Testis (tissue), 3 donors: ENCODE measurements around the gene NFKB1. TPM values are rescaled to one million over a fixed set of nuclear protein-coding genes. Genes with fewer than 3 reads are reported as not detected.
"Not testable (repeated sequence)": the region's sequence is repeated elsewhere in the genome, so short reads cannot be mapped to it uniquely, and the experiment has no call there.

ENCODE experiments used
- DNase-seq: peaks from one replicate; pipeline ENCODE4 v3.0.0-alpha.2; 2019
- H3K27ac ChIP-seq, 2 donors: fragments of 200-600 bp; sonication (generic); one replicate each; pipeline ENCODE4 v1.5.1; 2019
- H3K27me3 ChIP-seq: fragments of 200-600 bp; sonication (generic); one replicate; pipeline ENCODE4 v1.5.1; 2019
- H3K36me3 ChIP-seq: fragments of 200-600 bp; sonication (generic); one replicate; pipeline ENCODE4 v1.5.1; 2017; ENCODE audit warnings: low read depth; ENCODE audit errors: missing control alignments
- H3K4me1 ChIP-seq: fragments of 200-600 bp; sonication (generic); one replicate; pipeline ENCODE4 v1.5.1; 2019
- H3K4me3 ChIP-seq, 2 donors: fragments of 200-600 bp; sonication (generic); one replicate each; pipeline ENCODE4 v1.5.1; 2017 to 2019
- H3K9me3 ChIP-seq: fragments of 200-600 bp; sonication (generic); one replicate; pipeline ENCODE4 v1.5.1; 2017
- CTCF ChIP-seq, 3 experiments: fragments of 450-650 bp in 2 of 3; fragments of 200-600 bp in 1 of 3; sonication (generic) in 1 of 3; IDR thresholded peaks; one replicate each; pipeline ENCODE4 v1.5.1; 2016 to 2019; ENCODE audit warnings: antibody characterized with exemption in 3 of 3, mild to moderate bottlenecking in 2 of 3, moderate library complexity in 1 of 3
- POLR2A ChIP-seq: fragments of 450-650 bp; IDR thresholded peaks from one replicate; pipeline ENCODE4 v1.6.1; 2017; ENCODE audit warnings: antibody characterized with exemption, mild to moderate bottlenecking, moderate library complexity
- WGBS, 2 donors: methylation state at CpG; one replicate each; pipeline ENCODE4 v1.1.5; 2018; 5-methylcytosine and 5-hydroxymethylcytosine counted together
- intact Hi-C: fragments of 100-400 bp; cut with DNase I; formaldehyde crosslinking; loops from one replicate; pipeline ENCODE4 v1.15.1; 2023; ENCODE audit warnings: low total_unique reads
- polyA plus RNA-seq: library from polyadenylated mRNA; stranded (reverse); fragments of 350-450 nt; fragmentation: Illumina TruSeq; extraction: RNeasy Lipid Tissue Mini Kit (QIAGEN cat#74804); gene quantifications from one replicate; pipeline ENCODE4 v1.2.3, GENCODE V29; 2014; ENCODE audit warnings: low read depth, low replicate concordance; ENCODE audit not compliant: insufficient read depth
- total RNA-seq, 2 donors: library from RNA; depleted of rRNA; stranded (reverse); fragments of >200 nt; gene quantifications; one replicate each; pipeline ENCODE4 v1.2.3, GENCODE V29; 2016

Gene NFKB1
- total and polyA plus RNA-seq, 3 donors from 2014 or later = 22.2 to 27.4 (median 24.6) TPM

- no peak overlapping the region for H3K27ac ChIP-seq
- 95 to 100% methylated on average over 2 to 17 of the region's 17 CpGs for WGBS, 2 donors
- intact Hi-C loops = no loop called here
- no peaks in the 10 kb centered on the region for H3K27me3 ChIP-seq
- TF ChIP-seq POLR2A (no peak), CTCF (IDR thresholded peaks at IDR 0.05) (no peak)
- no peaks in the 10 kb centered on the region for H3K9me3 ChIP-seq
- no peak overlapping the region for H3K4me3 ChIP-seq
- DNase-seq = no peak
- no peaks in the 10 kb centered on the region for H3K4me1 ChIP-seq
- H3K36me3 ChIP-seq = no peaks in the 10 kb centered on the region
These were observed 18.0 kb upstream of the NFKB1 start for GRCh38 chr4:102483120-102483519.

GRCh38 chr4:102483990-102484692 lies 17.0 kb upstream of the NFKB1 start:
- intact Hi-C loops, H3K9me3 ChIP-seq, H3K27me3 ChIP-seq, H3K4me1 ChIP-seq, H3K4me3 ChIP-seq, H3K27ac ChIP-seq, H3K36me3 ChIP-seq: not testable (repeated sequence)
- DNase-seq = peak; percentile 79
- WGBS, 2 donors = 71 to 74% methylated on average over 16 to 19 of the region's 19 CpGs

- WGBS, 2 donors = 73 to 81% methylated on average over 2 of the region's 2 CpGs
- H3K4me1 ChIP-seq = no peaks in the 10 kb centered on the region
- H3K27ac ChIP-seq = no peak overlapping the region
- H3K4me3 ChIP-seq = no peak overlapping the region
- H3K36me3 ChIP-seq = no peaks in the 10 kb centered on the region
- TF ChIP-seq POLR2A (no peak), CTCF (IDR thresholded peaks at IDR 0.05) (no peak)
- H3K27me3 ChIP-seq = no peaks in the 10 kb centered on the region
- no peaks in the 10 kb centered on the region for H3K9me3 ChIP-seq
- intact Hi-C loops = no loop called here
- DNase-seq = no peak
These were observed 8.5 kb upstream of the NFKB1 start for GRCh38 chr4:102492531-102493241.

DNA sequence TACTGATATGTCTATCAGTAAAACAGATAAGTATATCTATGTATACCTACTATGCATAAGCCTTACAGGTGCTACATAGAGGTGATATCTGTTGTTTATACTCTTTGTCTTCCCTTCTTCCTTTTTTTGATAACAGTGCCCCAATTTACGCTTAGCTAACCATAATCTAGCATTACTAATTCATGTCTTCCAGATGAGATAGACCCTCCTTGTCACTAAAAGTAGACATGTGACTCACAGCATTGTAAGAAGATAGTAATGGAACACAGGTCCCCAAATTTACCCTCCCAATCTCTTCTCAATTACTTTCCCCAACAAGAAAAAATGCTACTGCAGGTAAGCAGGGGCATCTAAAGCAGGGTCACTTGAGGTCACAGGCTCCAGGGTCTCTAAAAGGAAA lies 7.9 kb upstream of the NFKB1 start:
- H3K4me1 ChIP-seq = no peaks in the 10 kb centered on the region
- H3K36me3 ChIP-seq = no peaks in the 10 kb centered on the region
- H3K27ac ChIP-seq = no peak overlapping the region
- no peak for TF ChIP-seq POLR2A
- no peak for TF ChIP-seq CTCF (IDR thresholded peaks at IDR 0.05)
- no peaks in the 10 kb centered on the region for H3K27me3 ChIP-seq
- H3K9me3 ChIP-seq = no peaks in the 10 kb centered on the region
- WGBS, 2 donors = 93 to 97% methylated on average over 1 of the region's 1 CpG
- no peak overlapping the region for H3K4me3 ChIP-seq
- intact Hi-C loops = no loop called here
- no peak for DNase-seq

GRCh38 chr4:102493794-102494193 lies 7.4 kb upstream of the NFKB1 start:
- Histone ChIP-seq H3K27me3 (no peaks in the 10 kb centered on the region), H3K27ac (no peak overlapping the region)

More at GRCh38 chr4:102493794-102494193, 7.4 kb upstream of the NFKB1 start:
- Histone ChIP-seq H3K36me3 (no peaks in the 10 kb centered on the region), H3K4me1 (no peaks in the 10 kb centered on the region), H3K9me3 (no peaks in the 10 kb centered on the region), H3K4me3 (no peak overlapping the region)
- no peak for DNase-seq
- intact Hi-C loops = no loop called here
- no peak for TF ChIP-seq CTCF (IDR thresholded peaks at IDR 0.05)
- TF ChIP-seq POLR2A = no peak
- WGBS, 2 donors = 94% methylated on average over 1 of the region's 1 CpG; no CpG with 5 or more reads in 1 of the 2 donors
